Measurements from ENCODE around the gene SPSB1.

The SPSB1 gene

GRCh38 chr1:9322661-9323244 lies 30.1 kb downstream of the SPSB1 start:
- H3K27ac Mint-ChIP-seq, result no peak overlapping the region
- no peaks in the 10 kb centered on the region for H3K27me3 Mint-ChIP-seq
- H3K4me3 Mint-ChIP-seq, result no peak overlapping the region
- H3K4me1 Mint-ChIP-seq (ENCODE audit: low read depth), result peaks cover 4% of the 10 kb centered on the region
- H3K9me3 Mint-ChIP-seq (ENCODE audit: low read depth), result no peaks in the 10 kb centered on the region
- H3K36me3 Mint-ChIP-seq, result no peaks in the 10 kb centered on the region

GRCh38 chr1:9324246-9325096 lies 31.8 kb downstream of the SPSB1 start:
- Mint-ChIP-seq H3K27ac (no peak overlapping the region), H3K9me3 (ENCODE audit: low read depth) (no peaks in the 10 kb centered on the region), H3K36me3 (no peaks in the 10 kb centered on the region)

GRCh38 chr1:9326596-9326995 lies 33.9 kb downstream of the SPSB1 start:
- H3K36me3 Mint-ChIP-seq, result peaks cover under 1% of the 10 kb centered on the region
- peaks cover 2% of the 10 kb centered on the region for H3K4me1 Mint-ChIP-seq (ENCODE audit: low read depth)
- no peaks in the 10 kb centered on the region for H3K9me3 Mint-ChIP-seq (ENCODE audit: low read depth)
- no peaks in the 10 kb centered on the region for H3K27me3 Mint-ChIP-seq
- H3K27ac Mint-ChIP-seq, result no peak overlapping the region
- H3K4me3 Mint-ChIP-seq, result no peak overlapping the region

More at GRCh38 chr1:9324246-9325096, 31.8 kb downstream of the SPSB1 start:
- Mint-ChIP-seq H3K27me3 (no peaks in the 10 kb centered on the region), H3K4me3 (no peak overlapping the region), H3K4me1 (ENCODE audit: low read depth) (no peaks in the 10 kb centered on the region)

DNA sequence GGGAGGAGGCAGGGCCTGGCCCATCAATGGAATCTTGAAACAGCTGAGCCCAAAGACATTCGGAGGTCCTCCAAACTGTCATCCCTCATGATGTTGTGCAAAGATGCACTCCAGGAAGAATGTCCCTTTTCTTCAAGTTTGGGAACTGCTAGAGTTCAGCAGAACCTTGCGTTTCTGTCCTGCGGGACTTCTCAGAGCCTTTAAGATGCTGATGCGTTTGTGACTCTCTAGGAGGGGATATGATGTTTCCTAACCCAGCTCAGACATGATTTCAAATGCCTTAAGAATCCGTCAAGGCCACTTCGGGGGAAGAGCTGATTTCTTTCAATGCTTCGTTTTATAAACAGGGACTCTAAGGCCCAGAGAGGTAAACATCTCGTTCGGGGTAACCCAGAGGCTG lies 35.5 kb downstream of the SPSB1 start:
- Mint-ChIP-seq H3K27ac (no peak overlapping the region), H3K9me3 (ENCODE audit: low read depth) (no peaks in the 10 kb centered on the region), H3K27me3 (no peaks in the 10 kb centered on the region), H3K4me3 (no peak overlapping the region), H3K36me3 (peaks cover 2% of the 10 kb centered on the region), H3K4me1 (ENCODE audit: low read depth) (peaks cover 8% of the 10 kb centered on the region)

DNA sequence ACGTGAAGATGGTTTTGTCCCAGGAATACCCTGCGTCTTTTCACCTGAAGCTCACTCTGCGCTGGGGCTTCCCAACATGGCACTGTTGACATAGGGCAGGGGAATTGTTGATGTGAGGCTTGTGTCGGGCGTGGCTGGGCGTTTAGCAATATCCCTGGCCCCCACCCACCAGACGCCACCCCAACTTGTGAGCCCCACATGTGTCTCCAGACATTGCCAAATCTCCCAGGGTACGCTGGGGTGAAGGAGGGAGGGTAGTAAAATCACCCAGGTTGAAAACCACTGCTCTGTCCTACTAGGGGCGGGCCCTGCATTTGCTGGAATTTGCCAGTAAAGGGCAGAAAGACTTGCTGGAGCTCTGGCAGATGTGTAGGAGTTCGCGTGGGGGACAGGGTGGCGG lies 36.0 kb downstream of the SPSB1 start:
- H3K27ac Mint-ChIP-seq, result no peak overlapping the region
- no peaks in the 10 kb centered on the region for H3K27me3 Mint-ChIP-seq
- peaks cover 2% of the 10 kb centered on the region for H3K36me3 Mint-ChIP-seq
- H3K9me3 Mint-ChIP-seq (ENCODE audit: low read depth), result no peaks in the 10 kb centered on the region
- peaks cover 8% of the 10 kb centered on the region for H3K4me1 Mint-ChIP-seq (ENCODE audit: low read depth)
- no peak overlapping the region for H3K4me3 Mint-ChIP-seq

DNA sequence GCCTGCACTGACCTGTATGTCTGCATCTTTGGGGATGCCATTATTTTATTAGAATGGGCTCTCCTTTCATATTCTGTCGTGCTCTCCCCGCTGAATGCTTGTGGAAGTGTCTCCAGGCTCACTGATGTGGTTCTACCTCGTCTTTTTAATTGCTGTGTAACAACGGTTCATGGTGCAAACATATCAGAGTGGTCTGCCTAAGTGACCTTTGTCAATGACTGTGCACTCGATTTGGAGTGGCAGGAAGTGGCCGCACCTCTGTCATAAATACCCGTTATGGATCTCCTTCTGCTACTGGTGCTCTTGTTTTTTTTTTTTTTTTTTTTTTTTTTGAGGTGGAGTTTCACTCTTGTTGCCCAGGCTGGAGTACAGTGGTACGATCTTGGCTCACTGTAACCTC lies 38.3 kb downstream of the SPSB1 start:
- Mint-ChIP-seq H3K36me3 (peaks cover 5% of the 10 kb centered on the region), H3K4me3 (no peak overlapping the region), H3K27me3 (no peaks in the 10 kb centered on the region), H3K9me3 (ENCODE audit: low read depth) (no peaks in the 10 kb centered on the region), H3K4me1 (ENCODE audit: low read depth) (peaks cover 8% of the 10 kb centered on the region), H3K27ac (no peak overlapping the region)

- Mint-ChIP-seq H3K27ac (no peak overlapping the region), H3K4me3 (no peak overlapping the region), H3K27me3 (no peaks in the 10 kb centered on the region)
These were observed 39.1 kb downstream of the SPSB1 start for GRCh38 chr1:9331558-9332346.

DNA sequence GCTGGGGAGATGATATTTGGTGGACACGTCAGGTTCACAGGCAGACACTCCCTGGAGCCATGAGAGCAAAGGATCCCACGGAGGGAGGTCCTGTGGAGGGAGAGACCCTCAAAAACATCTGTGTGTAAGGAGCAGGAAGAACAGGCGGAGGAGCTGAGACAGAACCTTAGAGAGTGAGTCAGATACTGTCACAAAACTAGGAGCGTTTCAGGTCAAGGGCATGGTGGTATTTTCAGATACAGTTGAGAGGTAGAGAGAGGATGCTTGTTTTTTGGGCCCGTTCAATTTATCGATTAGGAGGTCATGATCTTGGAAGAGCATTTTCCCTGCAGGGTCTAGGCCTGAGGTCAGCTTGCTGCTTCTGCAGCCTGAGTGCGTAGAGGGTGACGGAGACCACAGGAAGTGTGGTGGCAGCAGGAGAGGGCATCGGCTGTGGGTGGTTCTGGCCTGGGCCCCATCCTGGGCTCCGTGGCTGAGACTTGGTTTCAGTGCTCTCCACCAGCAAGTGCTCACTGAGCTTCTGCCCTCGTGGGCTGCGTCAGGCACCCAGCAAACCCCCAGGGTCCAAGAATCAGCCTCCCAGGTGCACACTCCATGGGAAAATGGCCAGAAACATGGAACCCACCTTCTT lies 39.9 kb downstream of the SPSB1 start:
- Mint-ChIP-seq H3K27me3 (no peaks in the 10 kb centered on the region), H3K36me3 (peaks cover 5% of the 10 kb centered on the region), H3K9me3 (ENCODE audit: low read depth) (no peaks in the 10 kb centered on the region), H3K27ac (no peak overlapping the region), H3K4me1 (ENCODE audit: low read depth) (peaks cover 8% of the 10 kb centered on the region), H3K4me3 (no peak overlapping the region)

More at GRCh38 chr1:9331558-9332346, 39.1 kb downstream of the SPSB1 start:
- peaks cover 8% of the 10 kb centered on the region for H3K4me1 Mint-ChIP-seq (ENCODE audit: low read depth)
- H3K36me3 Mint-ChIP-seq, result peaks cover 5% of the 10 kb centered on the region
- no peaks in the 10 kb centered on the region for H3K9me3 Mint-ChIP-seq (ENCODE audit: low read depth)

GRCh38 chr1:9338397-9339246 lies 45.9 kb downstream of the SPSB1 start:
- Mint-ChIP-seq H3K4me3 (no peak overlapping the region), H3K9me3 (ENCODE audit: low read depth) (no peaks in the 10 kb centered on the region), H3K4me1 (ENCODE audit: low read depth) (no peaks in the 10 kb centered on the region), H3K27ac (no peak overlapping the region), H3K27me3 (no peaks in the 10 kb centered on the region), H3K36me3 (peaks cover 6% of the 10 kb centered on the region)

- H3K4me3 Mint-ChIP-seq, result no peak overlapping the region
- H3K36me3 Mint-ChIP-seq, result peaks cover 4% of the 10 kb centered on the region
- H3K9me3 Mint-ChIP-seq (ENCODE audit: low read depth), result no peaks in the 10 kb centered on the region
- no peaks in the 10 kb centered on the region for H3K4me1 Mint-ChIP-seq (ENCODE audit: low read depth)
- H3K27me3 Mint-ChIP-seq, result no peaks in the 10 kb centered on the region
- H3K27ac Mint-ChIP-seq, result no peak overlapping the region
These were observed 47.6 kb downstream of the SPSB1 start for GRCh38 chr1:9340172-9340854.

DNA sequence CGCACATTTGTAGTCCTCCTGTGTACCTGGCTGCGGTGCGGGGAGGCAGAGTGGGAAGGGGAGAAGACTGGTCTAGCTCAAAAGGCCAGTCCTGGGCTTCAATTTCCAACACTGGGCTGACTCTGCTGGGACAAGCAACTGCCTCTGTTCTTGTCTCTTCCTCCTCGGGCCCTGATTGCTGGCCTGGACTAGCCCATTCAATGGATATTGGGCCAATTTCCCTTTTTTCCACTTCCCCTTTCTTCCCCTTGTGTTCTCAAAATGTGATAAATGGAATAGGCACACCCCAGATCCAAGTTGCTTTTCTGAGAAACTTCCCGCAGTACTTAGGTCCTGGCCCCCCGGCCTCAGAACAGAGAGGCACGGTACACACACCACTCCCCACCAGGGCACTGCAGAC lies 48.2 kb downstream of the SPSB1 start:
- no peaks in the 10 kb centered on the region for H3K9me3 Mint-ChIP-seq (ENCODE audit: low read depth)
- no peaks in the 10 kb centered on the region for H3K4me1 Mint-ChIP-seq (ENCODE audit: low read depth)
- peaks cover 4% of the 10 kb centered on the region for H3K36me3 Mint-ChIP-seq
- H3K27me3 Mint-ChIP-seq, result no peaks in the 10 kb centered on the region
- no peak overlapping the region for H3K4me3 Mint-ChIP-seq
- no peak overlapping the region for H3K27ac Mint-ChIP-seq

- Mint-ChIP-seq H3K9me3 (ENCODE audit: low read depth) (no peaks in the 10 kb centered on the region), H3K36me3 (peaks cover 4% of the 10 kb centered on the region), H3K27ac (no peak overlapping the region), H3K4me1 (ENCODE audit: low read depth) (no peaks in the 10 kb centered on the region), H3K4me3 (no peak overlapping the region), H3K27me3 (no peaks in the 10 kb centered on the region)
These were observed 48.7 kb downstream of the SPSB1 start for GRCh38 chr1:9341301-9341845.

DNA sequence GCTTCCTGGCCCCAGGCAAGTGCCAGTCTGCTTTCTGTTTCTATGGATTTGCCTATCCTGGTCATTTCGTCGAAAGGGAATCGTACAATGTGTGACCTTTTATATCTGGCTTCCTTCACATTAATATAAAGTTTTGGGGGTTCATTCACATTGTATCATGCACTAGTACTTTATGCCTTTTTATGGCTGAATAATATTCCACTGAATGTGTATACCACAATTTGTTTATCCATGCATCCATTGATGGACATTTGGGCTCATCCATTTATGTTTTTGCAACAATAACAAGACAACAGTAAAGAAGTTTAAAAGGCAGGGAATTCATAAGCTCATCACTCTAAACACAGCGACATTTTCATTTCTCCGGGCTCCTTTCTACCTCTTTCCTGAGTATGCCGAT lies 50.6 kb downstream of the SPSB1 start:
- Mint-ChIP-seq H3K27ac (no peak overlapping the region), H3K36me3 (peaks cover 4% of the 10 kb centered on the region), H3K4me3 (no peak overlapping the region), H3K27me3 (no peaks in the 10 kb centered on the region), H3K9me3 (ENCODE audit: low read depth) (no peaks in the 10 kb centered on the region), H3K4me1 (ENCODE audit: low read depth) (no peaks in the 10 kb centered on the region)
